Lower leg skin (tissue), 4 donors: ENCODE results near the gene PDSS2. TPM values are rescaled to one million over a fixed set of nuclear protein-coding genes. Genes with fewer than 3 reads are reported as not detected.
"Not testable (repeated sequence)": the region's sequence is repeated elsewhere in the genome, so short reads cannot be mapped to it uniquely, and the experiment has no call there.

ENCODE experiments used
- DNase-seq, 2 donors: peaks; one replicate each; pipeline ENCODE4 v3.0.0-alpha.2; 2019; ENCODE audit warnings: low spot score in 2 of 2
- H3K4me3 ChIP-seq: fragments of 200-600 bp; sonication (generic); 2 replicates; pipeline ENCODE4 v1.5.1; 2017; ENCODE audit warnings: mild to moderate bottlenecking, low read depth; ENCODE audit not compliant: poor library complexity, severe bottlenecking
- POLR2A ChIP-seq, 2 donors: fragments of 450-650 bp; IDR thresholded peaks; one replicate each; pipeline ENCODE4 v1.6.1; 2016 to 2017; ENCODE audit warnings: antibody characterized with exemption in 2 of 2, mild to moderate bottlenecking in 1 of 2, moderate library complexity in 1 of 2
- WGBS, 2 donors: methylation state at CpG; one replicate each; pipeline ENCODE4 v1.1.5; 2018; 5-methylcytosine and 5-hydroxymethylcytosine counted together
- intact Hi-C: fragments of 100-400 bp; cut with DNase I; formaldehyde crosslinking; loops from one replicate; pipeline ENCODE4 v1.15.0; 2023; ENCODE audit warnings: low total_unique reads
- total RNA-seq, 4 donors: library from RNA; depleted of rRNA; stranded (reverse); fragments of >200 nt; gene quantifications; one replicate each; pipeline ENCODE4 v1.1.0, GENCODE V29; 2016
- TF ChIP-seq, protein P1 (sequence below), 3 donors: fragments of 450-650 bp; IDR thresholded peaks; one replicate each; pipeline ENCODE4 v1.5.1; 2016; ENCODE audit warnings: antibody characterized with exemption in 3 of 3, mild to moderate bottlenecking in 3 of 3, moderate library complexity in 2 of 3

Gene PDSS2
- total RNA-seq, 4 donors from 2014 or later, result 6.9 to 14.8 (median 11.4) TPM

DNA sequence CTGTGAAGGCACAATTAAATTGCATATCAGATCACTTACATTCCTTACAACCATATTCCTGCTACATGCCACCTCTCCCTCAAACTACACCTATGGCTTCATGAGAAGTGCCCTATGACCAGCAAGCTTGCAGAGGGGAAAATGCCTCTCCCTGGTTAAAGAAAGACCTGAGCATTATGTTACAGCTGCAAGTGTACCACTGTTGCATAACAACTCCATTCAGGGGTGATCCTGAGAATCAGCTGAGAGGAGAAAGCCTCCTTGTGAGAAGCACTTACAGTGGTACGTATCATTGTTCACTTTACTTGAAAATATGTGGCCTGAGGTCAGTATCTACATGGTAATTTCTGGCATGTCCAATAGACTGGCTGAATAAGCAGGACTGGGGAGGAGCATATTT, 20.0 kb downstream of the PDSS2 start:
- TF ChIP-seq, protein P1, sequence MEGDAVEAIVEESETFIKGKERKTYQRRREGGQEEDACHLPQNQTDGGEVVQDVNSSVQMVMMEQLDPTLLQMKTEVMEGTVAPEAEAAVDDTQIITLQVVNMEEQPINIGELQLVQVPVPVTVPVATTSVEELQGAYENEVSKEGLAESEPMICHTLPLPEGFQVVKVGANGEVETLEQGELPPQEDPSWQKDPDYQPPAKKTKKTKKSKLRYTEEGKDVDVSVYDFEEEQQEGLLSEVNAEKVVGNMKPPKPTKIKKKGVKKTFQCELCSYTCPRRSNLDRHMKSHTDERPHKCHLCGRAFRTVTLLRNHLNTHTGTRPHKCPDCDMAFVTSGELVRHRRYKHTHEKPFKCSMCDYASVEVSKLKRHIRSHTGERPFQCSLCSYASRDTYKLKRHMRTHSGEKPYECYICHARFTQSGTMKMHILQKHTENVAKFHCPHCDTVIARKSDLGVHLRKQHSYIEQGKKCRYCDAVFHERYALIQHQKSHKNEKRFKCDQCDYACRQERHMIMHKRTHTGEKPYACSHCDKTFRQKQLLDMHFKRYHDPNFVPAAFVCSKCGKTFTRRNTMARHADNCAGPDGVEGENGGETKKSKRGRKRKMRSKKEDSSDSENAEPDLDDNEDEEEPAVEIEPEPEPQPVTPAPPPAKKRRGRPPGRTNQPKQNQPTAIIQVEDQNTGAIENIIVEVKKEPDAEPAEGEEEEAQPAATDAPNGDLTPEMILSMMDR (IDR thresholded peaks at IDR 0.05), result no peak
- TF ChIP-seq POLR2A (IDR thresholded peaks at IDR 0.05), result no peak
- WGBS, 2 donors, result 0 to 94% methylated on average over 1 of the region's 1 CpG
- DNase-seq, result no peak

DNA sequence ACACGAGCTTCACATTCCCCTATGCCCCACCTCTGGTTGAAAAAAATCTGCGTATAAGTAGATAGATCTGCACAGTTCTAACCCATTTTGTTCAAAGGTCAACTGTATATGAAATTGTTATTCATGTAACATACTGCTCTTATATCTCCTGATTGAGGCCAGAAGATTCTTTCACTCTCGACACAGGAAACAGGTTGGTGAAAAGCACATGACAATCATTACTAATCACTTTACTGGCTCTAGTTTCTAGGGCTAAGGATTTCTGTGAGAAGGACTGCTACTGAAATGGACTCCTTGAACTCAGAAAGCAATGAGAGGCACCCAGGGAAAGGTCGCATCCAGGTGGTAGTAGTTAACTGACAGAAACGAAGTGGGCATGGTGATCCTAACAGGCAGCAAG, 21.7 kb downstream of the PDSS2 start:
- TF ChIP-seq, protein P1 (IDR thresholded peaks at IDR 0.05), result no peak
- no peak for TF ChIP-seq POLR2A (IDR thresholded peaks at IDR 0.05)
- H3K4me3 ChIP-seq, result no peak overlapping the region
- WGBS, 2 donors, result 89 to 92% methylated on average over 5 of the region's 5 CpGs
- no peak for DNase-seq
- intact Hi-C loops, result no loop called here

More for the DNA sequence above, 20.0 kb downstream of the PDSS2 start:
- H3K4me3 ChIP-seq, result no peak overlapping the region
- intact Hi-C loops, result no loop called here

DNA sequence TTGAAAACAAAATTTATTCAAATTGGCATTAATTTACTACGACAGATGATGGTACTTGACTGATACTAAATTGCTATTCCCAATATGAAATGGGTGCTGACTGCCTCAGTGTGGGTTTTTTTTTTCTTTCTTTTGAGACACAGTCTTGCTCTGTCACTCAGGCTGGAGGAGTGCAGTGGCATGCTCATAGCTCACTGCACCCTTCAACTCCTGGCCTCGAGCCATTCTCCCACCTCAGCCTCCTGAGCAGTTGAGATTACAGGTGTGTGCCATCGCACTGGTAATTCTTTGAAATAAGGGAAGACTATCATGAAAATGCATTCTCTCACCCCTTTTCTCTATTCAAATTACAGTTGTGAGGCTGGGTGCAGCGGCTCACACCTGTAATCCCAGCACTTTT, 22.5 kb downstream of the PDSS2 start:
- no peak for DNase-seq
- intact Hi-C loops, result no loop called here

DNA sequence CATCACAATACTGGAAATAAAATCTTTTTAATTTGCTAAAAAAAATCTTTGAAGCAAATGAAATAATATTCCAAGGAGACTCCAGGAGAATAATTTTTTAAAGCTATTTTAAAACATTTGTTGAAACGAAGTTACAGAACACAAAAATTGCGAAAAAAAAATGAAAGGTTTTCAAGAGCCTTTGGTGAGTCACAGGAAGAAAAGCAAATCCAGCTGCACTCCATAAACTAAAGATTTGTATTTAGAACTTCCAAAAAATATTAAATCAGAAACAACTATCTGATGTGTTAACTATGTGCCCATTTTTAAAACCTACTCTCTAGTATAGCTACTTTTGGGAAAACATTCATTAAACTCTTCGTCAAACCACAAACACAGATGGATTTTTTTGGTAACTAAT, 23.6 kb downstream of the PDSS2 start:
- no peak for DNase-seq
- intact Hi-C loops, result no loop called here
- TF ChIP-seq, protein P1 (IDR thresholded peaks at IDR 0.05), result no peak
- no peak for TF ChIP-seq POLR2A (IDR thresholded peaks at IDR 0.05)
- 54 to 55% methylated on average over 3 of the region's 3 CpGs for WGBS, 2 donors
- no peak overlapping the region for H3K4me3 ChIP-seq

More for the DNA sequence above, 22.5 kb downstream of the PDSS2 start:
- 95 to 96% methylated on average over 4 of the region's 4 CpGs for WGBS, 2 donors
- H3K4me3 ChIP-seq, result no peak overlapping the region
- TF ChIP-seq POLR2A (IDR thresholded peaks at IDR 0.05), result no peak
- TF ChIP-seq, protein P1 (IDR thresholded peaks at IDR 0.05), result no peak

DNA sequence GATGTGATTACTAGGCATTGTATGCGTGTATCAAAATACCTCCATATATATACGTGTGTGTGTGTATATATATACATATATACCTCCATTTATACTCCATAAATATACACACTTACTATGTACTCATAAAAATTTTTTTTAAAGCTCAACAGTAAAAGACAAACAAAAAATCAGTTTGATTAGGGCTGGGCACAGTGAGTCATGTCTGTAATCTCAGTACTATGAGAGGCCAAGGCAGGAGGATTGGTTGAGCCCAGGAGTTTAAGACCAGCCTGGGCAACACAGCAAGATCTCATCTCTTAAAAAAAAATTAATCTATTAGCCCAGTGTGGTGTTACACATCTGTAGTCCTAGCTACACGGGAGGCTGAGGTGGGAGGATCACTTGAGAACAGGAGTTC, 24.6 kb downstream of the PDSS2 start:
- 92 to 93% methylated on average over 3 of the region's 3 CpGs for WGBS, 2 donors
- intact Hi-C loops, result no loop called here
- H3K4me3 ChIP-seq, result no peak overlapping the region
- DNase-seq, result no peak
- no peak for TF ChIP-seq POLR2A (IDR thresholded peaks at IDR 0.05)
- TF ChIP-seq, protein P1 (IDR thresholded peaks at IDR 0.05), result no peak

DNA sequence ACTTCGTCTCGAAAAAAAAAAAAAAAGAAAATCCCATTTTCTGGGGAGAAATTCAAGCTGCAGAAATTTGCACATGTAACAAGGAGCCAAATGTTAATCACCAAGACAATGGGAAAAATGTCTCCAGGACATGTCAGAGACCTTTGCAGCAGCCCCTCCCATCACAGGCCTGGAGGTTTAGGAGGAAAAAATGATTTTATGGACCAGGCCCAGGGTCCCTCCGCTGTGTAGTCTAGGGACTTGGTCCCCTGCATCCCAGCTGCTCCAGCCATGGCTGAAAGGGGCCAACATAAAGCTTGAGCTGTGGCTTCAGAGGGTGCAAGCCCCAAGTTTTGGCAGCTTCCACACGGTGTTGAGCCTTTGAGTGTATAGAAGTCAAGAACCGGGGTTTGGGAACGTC, 33.4 kb downstream of the PDSS2 start:
- H3K4me3 ChIP-seq, intact Hi-C loops, DNase-seq: not testable (repeated sequence)
- 63 to 98% methylated on average over 6 of the region's 6 CpGs for WGBS, 2 donors
